Retina (tissue), 1 donor: ENCODE measurements around the gene PIGP.
"Not testable (repeated sequence)": the region's sequence is repeated elsewhere in the genome, so short reads cannot be mapped to it uniquely, and the experiment has no call there.

Experiments used
- DNase-seq: peaks from one replicate; pipeline ENCODE4 v3.0.0-alpha.2; 2016

PIGP gene

DNA sequence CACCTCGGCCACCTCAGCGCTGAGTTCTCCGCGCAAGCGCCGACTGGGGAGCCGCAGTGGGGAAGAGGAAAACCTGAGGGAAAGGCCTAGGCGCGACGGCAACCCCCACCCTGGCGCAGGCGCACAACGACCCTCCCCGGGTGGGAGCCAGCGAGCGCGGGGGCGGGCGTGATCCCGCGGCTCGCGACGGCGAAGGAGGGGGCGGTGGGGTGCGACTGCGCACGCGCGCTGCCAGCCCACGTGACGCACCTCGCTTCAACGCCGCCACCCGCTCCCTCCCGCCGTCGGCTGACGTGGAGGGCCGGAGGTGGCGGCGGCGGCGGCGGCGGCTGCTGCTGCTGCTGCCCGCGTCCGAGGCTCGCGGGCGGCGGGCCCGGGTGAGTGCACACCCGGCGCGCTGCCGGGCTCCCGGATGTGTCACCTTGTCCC, at the start of gene PIGP, which contains the start of gene TTC3:
Gene PIGP (minus strand): TSS at position 84 of the 429 bp plus-strand sequence. CDS start 556 bp downstream, outside the sequence.
Gene TTC3 (plus strand): TSS at position 267 of the 429 bp plus-strand sequence. CDS start 14,004 bp downstream, outside the sequence.
- DNase-seq, result peak; percentile 99

DNA sequence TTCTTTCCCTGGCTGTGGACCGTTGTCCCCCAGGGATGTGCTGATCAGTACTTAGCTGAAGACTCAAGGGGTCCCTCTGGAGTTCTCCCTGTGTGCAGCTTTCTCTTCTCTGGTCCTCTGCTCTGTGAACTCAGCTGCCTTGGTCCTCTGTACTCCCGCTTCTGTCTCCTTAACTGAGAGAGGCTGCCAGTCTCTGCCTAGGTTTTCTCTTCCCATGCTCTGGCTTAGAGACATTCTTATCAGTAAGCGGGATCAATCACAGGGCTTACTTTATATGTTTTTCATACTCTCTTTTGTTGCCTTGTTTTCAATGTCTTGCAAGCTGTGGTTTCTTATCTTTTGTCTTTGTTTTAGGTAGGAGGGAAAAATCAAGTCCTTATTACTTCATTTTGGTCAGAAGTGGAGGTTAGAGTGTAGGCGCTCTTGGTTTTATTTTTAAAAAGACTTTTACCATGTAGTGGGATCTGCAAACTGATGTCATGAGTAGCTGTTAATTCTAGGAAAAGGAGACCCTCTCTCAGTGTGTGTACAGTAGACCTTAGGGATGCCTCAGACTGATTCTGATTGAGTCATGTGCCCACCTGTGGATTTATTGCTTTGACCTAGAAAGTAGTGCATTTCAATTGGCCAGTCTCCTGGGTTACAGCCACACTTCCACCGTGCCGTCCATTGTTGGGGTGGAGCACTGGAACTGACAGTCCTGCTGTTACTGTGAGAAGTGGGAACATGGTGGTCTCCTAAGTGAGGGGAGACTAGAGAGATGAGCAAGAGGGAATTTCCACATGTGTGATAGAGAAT, 46.7 kb upstream of the PIGP start:
- DNase-seq, result peak; percentile 2

DNA sequence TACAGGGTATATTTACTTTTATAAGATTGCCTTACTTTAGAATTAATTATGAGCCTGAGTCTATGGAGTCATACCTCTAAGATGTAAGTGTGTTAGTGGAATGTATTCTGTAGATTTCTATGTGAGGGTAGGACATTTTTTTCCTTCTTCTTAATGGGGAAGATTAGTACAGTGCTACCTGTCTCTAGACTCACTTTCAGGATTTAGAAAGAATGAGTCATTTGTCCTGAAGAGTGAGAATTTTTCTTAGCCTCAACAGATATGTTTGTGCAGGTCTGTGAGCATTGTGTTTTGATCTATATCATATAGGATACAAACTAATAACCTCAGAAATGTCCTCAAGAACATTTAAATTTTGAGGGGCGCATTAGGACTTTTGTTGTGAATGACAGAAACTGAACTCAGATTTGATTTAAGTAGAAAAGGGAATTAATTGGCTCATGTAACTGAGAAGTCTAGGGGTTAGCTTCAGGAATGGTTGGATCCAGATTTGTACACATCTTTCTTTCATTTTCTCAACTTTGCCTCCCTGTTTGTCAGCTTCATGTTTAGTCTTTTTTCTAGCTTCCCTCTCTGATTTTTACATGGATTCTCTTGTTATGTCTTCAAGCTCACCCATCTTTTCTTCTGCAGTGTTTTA, 45.4 kb upstream of the PIGP start:
- no peak for DNase-seq

DNA sequence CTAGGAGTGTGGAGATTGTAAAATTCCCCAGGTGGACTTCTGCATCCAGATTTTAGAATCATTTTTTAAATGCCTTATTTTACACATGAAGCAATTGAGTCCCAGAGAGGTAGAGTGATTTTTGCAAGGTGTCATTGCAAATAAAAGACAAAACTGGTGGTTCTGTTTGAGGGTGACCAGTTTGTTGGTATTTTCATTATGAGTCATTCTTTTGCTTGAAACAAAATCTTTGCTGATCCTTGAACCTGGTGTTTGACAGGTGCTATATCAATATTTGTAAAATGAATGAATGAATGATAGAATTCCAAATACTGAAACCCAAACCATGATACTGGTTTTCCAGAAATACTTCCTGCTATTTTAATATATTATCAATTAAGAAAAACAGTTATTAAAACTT, 44.3 kb upstream of the PIGP start:
- DNase-seq, result no peak

DNA sequence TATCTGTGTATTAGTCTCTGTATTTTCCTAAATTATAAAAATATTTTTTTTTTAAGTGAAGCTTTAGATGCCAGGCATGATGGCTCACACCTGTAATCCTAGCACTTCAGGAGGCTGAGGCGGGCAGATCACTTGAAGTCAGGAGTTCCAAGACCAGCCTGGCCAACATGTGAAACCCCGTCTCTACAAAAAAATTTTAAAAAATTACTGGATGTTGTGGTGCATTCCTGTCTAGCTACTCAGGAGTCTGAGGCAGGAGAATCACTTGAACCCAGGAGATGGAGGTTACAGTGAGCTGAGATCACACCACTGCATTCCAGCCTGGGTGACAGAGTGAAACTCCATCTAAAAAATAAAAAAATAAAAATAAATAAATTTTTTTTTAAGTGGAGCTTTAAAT, 43.6 kb upstream of the PIGP start:
- not testable (repeated sequence) for DNase-seq

DNA sequence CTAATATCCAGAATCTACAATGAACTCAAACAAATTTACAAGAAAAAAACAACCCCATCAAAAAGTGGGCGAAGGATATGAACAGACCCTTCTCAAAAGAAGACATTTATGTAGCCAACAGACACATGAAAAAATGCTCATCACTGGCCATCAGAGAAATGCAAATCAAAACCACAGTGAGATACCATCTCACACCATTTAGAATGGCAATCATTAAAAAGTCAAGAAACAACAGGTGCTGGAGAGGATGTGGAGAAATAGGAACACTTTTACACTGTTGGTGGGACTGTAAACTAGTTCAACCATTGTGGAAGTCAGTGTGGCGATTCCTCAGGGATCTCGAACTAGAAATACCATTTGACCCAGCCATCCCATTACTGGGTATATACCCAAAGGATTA, 41.4 kb upstream of the PIGP start:
- not testable (repeated sequence) for DNase-seq

DNA sequence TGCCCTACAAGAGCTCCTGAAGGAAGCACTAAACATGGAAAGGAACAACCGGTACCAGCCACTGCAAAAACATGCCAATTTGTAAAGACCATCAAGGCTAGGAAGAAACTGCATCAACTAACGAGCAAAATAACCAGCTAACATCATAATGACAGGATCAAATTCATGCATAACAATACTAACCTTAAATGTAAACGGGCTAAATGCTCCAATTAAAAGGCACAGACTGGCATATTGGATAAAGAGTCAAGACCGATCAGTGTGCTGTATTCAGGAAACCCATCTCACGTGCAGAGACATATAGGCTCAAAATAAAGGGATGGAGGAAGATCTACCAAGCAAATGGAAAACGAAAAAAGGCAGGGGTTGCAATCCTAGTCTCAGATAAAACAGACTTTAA, 38.2 kb upstream of the PIGP start:
- DNase-seq, result not testable (repeated sequence)

DNA sequence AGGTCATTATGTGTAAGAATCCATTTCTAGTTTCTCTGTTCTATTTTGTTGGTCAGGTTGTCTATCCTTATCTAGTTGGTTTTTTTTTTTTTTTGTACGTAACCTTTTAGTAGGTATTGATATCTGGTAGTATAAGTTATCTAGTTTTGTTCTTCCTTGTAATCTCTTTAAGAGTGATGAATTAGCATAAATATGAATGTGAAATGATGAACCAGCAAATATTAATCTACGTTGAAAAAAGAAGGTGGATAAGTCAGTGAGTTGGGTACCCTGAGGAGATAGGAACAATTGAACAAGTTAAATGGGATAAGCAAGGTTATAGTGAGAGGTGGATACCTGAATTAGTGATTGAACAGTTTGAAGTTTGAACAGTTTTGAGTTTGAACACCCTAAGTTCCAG, 34.1 kb upstream of the PIGP start:
- DNase-seq, result no peak

DNA sequence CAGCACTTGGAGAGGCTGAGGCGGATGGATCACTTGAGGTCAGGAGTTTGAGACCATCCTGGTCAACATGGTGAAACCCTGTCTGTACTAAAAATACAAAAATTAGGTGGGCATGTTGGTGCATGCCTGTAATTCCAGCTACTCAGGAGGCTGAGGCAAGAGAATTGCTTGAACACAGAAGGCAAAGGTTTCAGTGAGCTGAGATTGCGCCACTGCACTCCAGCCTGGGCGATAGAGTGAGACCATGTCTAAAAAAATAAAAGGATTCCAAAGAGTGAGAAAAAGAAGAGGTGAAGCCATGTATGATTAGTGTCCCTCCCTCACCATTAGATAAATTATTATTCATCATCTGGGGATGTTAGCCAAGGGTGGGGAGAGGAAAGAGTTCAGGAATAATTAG, 29.9 kb upstream of the PIGP start:
- DNase-seq, result not testable (repeated sequence)

DNA sequence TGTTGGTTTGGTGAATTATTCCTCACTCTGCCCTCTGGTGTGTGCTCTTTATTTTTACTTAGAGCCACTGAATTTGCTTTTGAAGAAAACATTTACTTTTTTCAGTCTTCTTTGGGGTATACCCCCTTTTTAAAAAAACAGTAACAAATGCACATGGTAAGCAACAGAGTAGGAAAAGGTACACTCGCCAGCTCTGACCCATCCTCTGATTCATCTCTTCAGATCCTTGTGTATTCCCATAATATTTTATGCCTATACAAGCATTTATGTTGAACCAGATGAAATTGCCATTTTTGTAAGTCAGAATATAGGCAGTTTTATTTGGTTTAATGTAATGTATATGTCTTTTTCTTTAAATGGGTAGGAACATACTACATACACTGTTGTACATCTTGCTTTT, 28.5 kb upstream of the PIGP start:
- no peak for DNase-seq

DNA sequence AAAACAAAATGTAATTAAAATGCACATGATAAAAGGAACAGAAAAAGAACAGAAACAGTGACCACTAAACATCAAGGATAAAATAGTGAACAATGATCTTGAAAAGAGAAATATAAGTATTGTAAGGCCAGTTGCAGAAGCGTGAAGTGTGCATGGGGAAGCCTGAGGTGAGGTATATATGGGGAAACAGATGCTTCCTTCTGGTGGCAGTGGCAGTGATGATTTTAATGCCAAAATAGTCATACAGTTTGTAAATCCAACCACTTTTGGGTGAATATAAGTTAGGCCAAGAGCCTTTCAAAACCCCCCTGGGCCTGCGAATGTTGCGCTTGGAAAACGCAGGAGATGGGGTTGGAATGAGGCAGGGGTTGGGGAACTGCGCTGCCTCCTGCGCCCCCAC, 27.4 kb upstream of the PIGP start:
- no peak for DNase-seq

DNA sequence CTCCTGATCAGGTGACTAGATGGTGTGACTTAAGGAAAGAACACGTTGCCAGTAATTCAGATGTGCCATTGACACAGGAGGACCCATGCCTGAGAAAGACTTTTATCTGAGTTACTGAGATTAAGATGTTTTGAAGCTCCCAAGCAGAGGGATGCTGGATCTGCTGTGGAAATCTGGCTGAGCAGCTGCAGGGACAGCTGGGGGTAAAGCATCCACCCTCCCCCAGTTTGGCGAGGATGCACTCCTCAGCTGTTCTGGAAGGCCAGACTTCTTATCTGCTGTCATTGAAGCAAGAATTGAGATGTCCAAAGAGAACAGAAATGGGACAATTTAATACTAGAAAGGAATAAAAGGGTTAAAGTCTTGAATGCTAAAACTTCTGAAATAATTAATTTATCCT, 25.9 kb upstream of the PIGP start:
- DNase-seq, result no peak

DNA sequence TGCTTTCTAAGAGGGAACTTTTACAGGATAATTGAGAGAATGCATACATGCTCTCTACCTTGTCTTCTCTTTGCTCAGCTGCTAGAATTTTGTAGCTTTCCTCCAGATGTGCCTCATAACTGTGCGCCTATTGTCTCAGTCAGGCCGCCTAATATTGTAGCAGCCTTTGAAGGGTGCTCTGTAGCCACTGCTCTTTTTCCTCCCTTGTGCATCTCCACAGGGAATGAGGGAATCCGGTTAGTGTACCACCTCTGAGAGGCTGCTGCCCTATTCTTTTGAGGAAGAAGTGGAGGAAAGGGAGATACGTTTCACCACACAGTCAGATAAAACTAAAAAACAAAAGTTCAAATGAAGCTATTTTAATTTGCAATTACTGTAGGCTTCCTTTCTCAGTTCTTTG, 22.9 kb upstream of the PIGP start:
- no peak for DNase-seq

DNA sequence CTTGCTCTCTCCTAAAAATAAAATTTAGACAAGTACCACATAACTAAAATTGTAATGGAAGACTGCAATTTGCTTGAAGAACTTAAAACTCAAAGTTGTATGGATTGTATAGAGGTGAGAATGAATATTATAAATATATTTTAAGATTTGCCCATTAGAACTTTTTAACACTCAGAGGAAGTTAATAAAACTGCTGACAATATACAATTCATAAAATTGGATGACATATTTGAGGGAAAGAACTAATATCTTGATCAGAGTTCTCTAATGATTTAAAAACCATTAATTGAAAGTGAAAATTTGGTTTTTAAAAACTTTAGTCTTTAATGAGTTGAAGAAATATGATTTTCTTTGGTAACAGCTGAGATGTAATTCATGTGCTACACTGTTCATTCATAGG, 21.1 kb upstream of the PIGP start:
- DNase-seq, result no peak

DNA sequence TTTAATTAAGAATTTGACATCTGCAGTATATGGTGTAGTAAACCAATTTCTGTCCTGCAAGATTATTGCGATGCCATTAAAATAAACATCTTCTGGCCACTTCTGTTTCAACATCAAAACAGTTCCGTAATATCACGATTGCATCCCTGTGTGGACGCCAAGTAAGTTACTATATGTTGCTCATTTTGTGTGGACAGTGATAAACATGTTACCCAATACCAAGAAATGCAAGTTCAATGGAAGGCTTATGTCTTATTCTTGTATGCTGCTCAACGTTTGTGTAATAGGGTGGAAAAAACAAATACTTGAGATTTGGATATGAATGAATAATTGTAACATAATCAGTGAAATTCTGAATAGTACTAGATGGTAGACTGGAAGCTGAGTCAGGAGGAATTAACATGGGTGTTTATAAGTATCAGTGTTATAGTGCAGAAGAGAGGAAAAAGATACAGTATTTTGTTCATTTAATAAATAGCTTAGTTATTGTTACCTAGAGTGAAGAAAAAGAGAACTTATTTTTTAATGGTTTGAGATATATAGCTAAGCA, 15.4 kb upstream of the PIGP start:
- DNase-seq, result no peak

DNA sequence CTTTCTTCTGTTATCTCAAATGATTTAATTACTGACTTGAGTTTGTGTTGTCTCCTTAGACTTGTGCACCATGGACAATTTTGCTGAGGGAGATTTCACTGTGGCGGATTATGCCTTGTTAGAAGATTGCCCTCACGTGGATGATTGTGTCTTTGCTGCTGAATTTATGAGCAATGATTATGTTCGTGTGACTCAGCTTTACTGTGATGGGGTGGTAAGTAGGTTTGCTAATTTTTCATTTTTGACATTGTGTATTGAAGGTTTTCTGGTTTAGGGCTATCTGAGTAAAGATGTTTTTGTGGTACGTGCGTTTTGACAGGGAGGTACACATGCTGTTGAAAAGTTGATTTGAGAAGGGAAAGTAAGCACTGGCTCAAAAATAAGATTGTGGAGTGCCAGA, 14.3 kb upstream of the PIGP start:
- DNase-seq, result no peak

DNA sequence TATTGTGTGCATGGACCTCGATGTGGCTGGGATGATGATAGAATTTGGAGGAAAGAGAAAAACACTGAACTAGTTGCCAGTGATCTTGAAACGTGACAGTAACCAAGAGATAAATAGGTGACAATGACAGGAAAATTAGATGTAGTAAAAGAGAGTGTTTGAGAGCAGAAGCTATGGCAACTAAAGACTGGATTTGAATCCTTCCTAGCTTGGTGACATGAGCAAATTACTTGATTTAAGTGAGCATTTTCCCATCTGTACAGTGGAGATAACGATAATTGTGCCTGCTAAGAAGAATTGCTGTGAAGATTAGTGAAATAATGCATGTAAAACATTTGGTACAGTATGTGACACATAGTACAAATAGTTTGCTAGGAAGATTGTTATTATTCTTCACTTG, 12.9 kb upstream of the PIGP start:
- no peak for DNase-seq

DNA sequence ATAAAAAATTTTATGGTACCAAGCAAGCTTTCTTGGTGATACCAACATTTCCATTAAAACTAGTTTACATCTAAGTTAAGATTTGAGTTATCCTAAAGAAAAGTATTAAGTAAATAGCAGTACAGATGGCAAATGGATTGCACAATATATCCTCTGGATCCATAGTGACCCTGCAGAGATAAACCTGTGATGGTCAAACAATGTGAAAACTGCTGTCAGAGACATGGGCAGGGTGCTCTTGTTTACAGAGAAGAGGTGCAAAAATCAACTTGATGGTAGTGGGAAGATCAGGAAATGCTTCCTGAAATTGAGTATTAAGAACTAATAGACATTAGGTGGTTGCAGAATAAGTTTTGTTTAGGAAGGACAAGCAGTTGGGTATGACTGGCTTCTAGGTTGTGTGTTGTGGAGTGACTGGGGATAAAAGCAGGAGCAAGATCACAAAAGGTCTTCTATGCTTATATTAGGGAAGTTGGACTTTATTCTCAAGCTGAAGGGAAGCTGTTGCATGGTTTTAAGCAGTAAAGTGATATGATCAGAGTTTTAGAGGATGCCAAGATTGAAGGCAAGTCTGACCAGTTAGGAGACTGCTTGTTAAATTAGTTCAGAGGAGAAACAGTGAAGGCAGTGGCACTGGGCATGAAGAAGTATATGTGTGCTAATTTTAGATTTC, 10.1 kb upstream of the PIGP start:
- no peak for DNase-seq

DNA sequence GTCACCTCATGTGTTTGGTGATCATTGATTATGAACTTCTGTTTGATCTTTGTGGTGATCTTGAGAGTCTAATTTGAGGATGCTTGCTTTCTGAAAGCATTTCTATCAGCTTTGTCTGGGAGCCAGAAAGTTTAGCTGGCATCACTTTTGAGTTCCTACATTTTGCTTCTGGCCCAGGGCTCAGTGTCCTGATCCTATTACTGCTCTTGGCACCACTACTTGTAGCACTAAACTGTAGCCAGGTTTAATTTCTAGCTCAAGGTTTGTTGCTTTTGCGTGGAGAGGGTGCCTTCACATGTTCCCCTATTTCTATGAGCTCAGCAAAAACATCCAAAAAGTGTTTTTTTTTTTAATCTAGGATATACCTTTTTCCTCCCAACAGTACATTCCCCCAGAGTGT, 9.5 kb upstream of the PIGP start:
- no peak for DNase-seq

DNA sequence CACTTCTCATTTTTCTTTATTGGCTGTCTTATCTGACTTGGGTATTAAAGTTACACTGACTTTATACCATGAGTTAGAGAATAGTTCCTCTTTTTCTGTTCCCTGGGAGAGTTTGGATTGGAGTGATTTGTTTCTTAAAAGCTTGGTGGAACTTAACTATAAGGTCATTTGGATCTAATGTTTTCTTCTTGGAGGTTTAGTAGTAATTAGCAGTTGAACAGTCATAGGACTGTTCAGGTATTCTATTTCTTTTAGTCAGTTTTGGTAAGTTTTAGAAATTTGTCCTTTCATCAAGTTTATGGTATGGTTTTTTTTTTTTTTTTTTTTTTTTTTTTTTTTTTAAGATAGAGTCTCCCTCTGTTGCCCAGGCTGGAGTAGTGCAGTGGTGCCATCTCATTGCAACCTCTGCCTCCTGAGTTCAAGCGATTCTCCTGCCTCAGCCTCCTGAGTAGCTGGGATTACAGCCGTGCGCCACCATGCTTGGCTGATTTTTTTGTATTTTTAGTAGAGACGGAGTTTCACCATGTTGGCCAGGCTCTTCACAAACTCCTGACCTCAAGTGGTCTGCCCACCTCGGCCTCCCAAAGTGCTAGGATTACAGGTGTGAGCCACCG, 6.4 kb upstream of the PIGP start:
- DNase-seq, result no peak

DNA sequence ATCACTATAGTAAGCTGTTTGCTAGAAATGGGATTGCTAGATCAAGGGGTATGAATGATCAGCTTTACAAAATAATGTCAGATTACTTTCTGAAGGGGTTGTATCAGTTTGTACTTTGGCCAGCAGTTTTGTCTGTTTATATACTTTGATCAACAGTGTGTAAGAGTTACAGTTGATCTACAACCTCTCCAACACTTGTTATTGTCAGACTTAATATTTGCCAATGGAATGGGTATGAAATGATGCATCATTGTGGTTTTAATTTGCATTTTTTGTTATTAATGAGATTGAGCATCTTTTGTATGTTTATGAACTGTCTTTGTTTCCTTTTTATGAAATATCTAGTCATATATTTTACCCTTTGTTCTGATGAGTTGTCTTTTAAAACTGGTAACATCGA, 4.5 kb upstream of the PIGP start:
- DNase-seq, result no peak

DNA sequence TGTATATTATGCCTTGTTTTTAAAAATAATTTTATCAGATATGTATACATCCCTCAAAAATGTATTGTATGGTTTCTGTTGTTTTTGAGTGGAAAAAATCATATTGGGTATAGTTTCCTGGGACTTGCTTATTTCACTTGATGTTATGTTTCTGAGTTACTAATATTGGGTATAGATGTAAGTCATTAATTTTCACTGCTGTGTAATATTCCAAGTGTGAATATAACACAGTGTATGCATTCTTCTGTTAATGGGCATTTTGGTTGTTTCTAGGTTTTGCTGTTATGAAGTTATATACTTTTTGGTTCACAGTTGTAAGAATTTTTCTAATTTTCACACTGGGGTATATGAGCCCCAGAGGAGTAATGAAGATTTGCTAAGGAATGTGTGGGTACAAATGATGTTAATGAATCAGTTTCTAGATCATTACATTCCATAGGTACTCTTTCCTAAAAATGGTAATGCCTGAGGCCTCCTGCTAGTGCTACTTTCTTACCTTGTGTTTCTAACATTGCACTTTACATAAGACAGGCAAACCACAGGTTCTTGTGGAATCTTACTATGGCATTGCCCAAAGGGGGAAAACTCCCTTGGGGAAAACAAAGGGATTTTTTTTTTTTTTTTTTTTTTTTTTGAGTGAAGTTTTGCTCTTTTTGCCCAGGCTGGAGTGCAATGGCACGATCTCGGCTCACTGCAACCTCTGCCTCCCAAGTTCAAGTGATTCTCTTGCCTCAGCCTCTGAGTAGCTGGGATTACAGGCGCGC, 3.4 kb upstream of the PIGP start:
- no peak for DNase-seq
